ENCODE measurements around the gene SEPTIN2. TPM values are rescaled to one million over a fixed set of nuclear protein-coding genes. Genes with fewer than 3 reads are reported as not detected.

The SEPTIN2 gene
- total RNA-seq, 1 donor from 2014 or later, result 302 TPM

DNA sequence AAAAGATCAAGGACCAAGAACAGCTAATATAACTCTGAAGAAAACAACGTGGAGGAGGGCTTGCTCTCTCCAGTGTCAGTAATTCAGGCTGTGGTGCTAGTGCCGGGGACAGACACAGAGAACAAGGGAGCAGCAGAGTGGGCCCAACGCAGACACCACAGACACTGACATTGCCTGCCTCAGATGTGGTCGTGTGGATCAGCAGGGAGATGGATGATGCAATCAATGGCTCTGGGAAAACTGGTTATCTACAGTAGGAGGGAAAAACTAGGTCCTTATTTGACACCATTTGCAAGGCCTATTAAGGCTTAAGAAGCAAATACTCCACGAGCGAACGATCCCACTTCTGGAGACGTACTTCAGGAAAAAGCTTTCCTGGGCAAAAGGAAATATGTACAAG is 36.3 kb upstream of the SEPTIN2 start:
- Mint-ChIP-seq H3K27me3 (ENCODE audit: unreplicated experiment) (peaks cover 6% of the 10 kb centered on the region), H3K4me1 (ENCODE audit: low read depth, unreplicated experiment) (peaks cover 15% of the 10 kb centered on the region), H3K4me3 (ENCODE audit: unreplicated experiment) (peak overlapping the region; percentile 31), H3K9me3 (ENCODE audit: unreplicated experiment) (peaks cover 2% of the 10 kb centered on the region), H3K27ac (ENCODE audit: unreplicated experiment) (peak overlapping the region; percentile 80), H3K36me3 (ENCODE audit: unreplicated experiment) (peaks cover 15% of the 10 kb centered on the region)
- DNase-seq, result peak; percentile 45
- no peak for TF ChIP-seq CTCF (IDR thresholded peaks at IDR 0.05; ENCODE audit: partially characterized antibody, unreplicated experiment)

- Mint-ChIP-seq H3K9me3 (ENCODE audit: unreplicated experiment) (peaks cover 2% of the 10 kb centered on the region), H3K27ac (ENCODE audit: unreplicated experiment) (peak overlapping the region; percentile 80), H3K4me1 (ENCODE audit: low read depth, unreplicated experiment) (peaks cover 15% of the 10 kb centered on the region), H3K27me3 (ENCODE audit: unreplicated experiment) (peaks cover 6% of the 10 kb centered on the region), H3K36me3 (ENCODE audit: unreplicated experiment) (peaks cover 11% of the 10 kb centered on the region), H3K4me3 (ENCODE audit: unreplicated experiment) (no peak overlapping the region)
- no peak for DNase-seq
- no peak for TF ChIP-seq CTCF (IDR thresholded peaks at IDR 0.05; ENCODE audit: partially characterized antibody, unreplicated experiment)
Observed at GRCh38 chr2:241279828-241280227, 35.9 kb upstream of the SEPTIN2 start.

- H3K9me3 Mint-ChIP-seq (ENCODE audit: unreplicated experiment), result peaks cover under 1% of the 10 kb centered on the region
- peaks cover 4% of the 10 kb centered on the region for H3K27me3 Mint-ChIP-seq (ENCODE audit: unreplicated experiment)
- H3K36me3 Mint-ChIP-seq (ENCODE audit: unreplicated experiment), result peaks cover 7% of the 10 kb centered on the region
- peaks cover 15% of the 10 kb centered on the region for H3K4me1 Mint-ChIP-seq (ENCODE audit: low read depth, unreplicated experiment)
- no peak overlapping the region for H3K27ac Mint-ChIP-seq (ENCODE audit: unreplicated experiment)
- no peak for TF ChIP-seq CTCF (IDR thresholded peaks at IDR 0.05; ENCODE audit: partially characterized antibody, unreplicated experiment)
- DNase-seq, result no peak
- no peak overlapping the region for H3K4me3 Mint-ChIP-seq (ENCODE audit: unreplicated experiment)
Observed at GRCh38 chr2:241280291-241280690, 35.4 kb upstream of the SEPTIN2 start.

DNA sequence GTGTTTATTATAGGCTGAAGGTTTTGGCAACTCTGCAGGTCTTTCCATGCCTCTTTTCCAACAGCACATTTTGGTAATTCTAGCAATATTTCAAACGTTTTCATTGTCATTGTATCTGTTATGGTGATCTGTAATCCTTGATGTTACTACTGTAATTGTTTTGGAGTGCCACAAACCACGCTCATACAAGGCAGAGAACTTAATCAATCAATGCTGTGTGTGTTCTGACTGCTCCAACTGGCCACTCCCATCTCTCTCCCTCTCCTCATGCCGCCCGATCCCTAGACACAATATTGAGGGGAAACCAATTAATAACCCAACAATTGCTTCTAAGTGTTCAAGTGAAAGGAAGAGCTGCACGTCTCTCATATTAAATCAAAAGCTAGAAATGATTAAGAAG is 33.2 kb upstream of the SEPTIN2 start:
- no peak for DNase-seq
- Mint-ChIP-seq H3K27ac (ENCODE audit: unreplicated experiment) (peak overlapping the region; percentile 17), H3K27me3 (ENCODE audit: unreplicated experiment) (peaks cover 2% of the 10 kb centered on the region), H3K36me3 (ENCODE audit: unreplicated experiment) (no peaks in the 10 kb centered on the region), H3K9me3 (ENCODE audit: unreplicated experiment) (no peaks in the 10 kb centered on the region), H3K4me1 (ENCODE audit: low read depth, unreplicated experiment) (peaks cover 15% of the 10 kb centered on the region), H3K4me3 (ENCODE audit: unreplicated experiment) (no peak overlapping the region)
- TF ChIP-seq CTCF (IDR thresholded peaks at IDR 0.05; ENCODE audit: partially characterized antibody, unreplicated experiment), result no peak

DNA sequence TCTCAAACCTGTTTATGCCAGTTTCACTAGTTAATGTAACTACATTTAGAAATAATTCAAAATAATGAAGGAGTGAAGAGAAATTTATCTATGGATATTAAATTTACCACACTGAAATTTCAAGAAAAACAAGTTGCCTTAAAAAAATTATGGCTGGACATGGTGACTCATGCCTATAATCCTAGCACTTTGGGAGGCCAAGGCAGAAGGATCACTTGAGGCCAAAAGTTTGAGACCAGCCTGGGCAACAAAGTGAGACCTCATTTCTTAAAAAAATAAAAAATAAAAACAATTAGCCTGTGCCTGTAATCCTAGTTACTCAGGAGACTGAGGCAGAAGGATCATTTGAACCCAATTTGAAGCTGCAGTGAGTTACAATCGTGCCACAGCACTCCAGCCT is 30.1 kb upstream of the SEPTIN2 start:
- peaks cover 8% of the 10 kb centered on the region for H3K4me1 Mint-ChIP-seq (ENCODE audit: low read depth, unreplicated experiment)
- H3K27ac Mint-ChIP-seq (ENCODE audit: unreplicated experiment), result no peak overlapping the region
- H3K4me3 Mint-ChIP-seq (ENCODE audit: unreplicated experiment), result no peak overlapping the region
- H3K36me3 Mint-ChIP-seq (ENCODE audit: unreplicated experiment), result no peaks in the 10 kb centered on the region
- no peaks in the 10 kb centered on the region for H3K27me3 Mint-ChIP-seq (ENCODE audit: unreplicated experiment)
- no peaks in the 10 kb centered on the region for H3K9me3 Mint-ChIP-seq (ENCODE audit: unreplicated experiment)
- DNase-seq, result no peak
- TF ChIP-seq CTCF (IDR thresholded peaks at IDR 0.05; ENCODE audit: partially characterized antibody, unreplicated experiment), result no peak
